Measurements from ENCODE around the gene EEFSEC. TPM values are rescaled to one million over a fixed set of nuclear protein-coding genes. Genes with fewer than 3 reads are reported as not detected.

Gene EEFSEC
- total RNA-seq, 1 donor from 2014 or later: 15.6 TPM

- DNase-seq (ENCODE audit: extremely low spot score, unreplicated experiment): peak; percentile 83
- H3K9me3 Mint-ChIP-seq (ENCODE audit: unreplicated experiment): no peaks in the 10 kb centered on the region
- no peak overlapping the region for H3K4me3 Mint-ChIP-seq (ENCODE audit: unreplicated experiment)
- H3K36me3 Mint-ChIP-seq (ENCODE audit: unreplicated experiment): peaks cover 3% of the 10 kb centered on the region
- peaks cover 8% of the 10 kb centered on the region for H3K4me1 Mint-ChIP-seq (ENCODE audit: unreplicated experiment)
- H3K27me3 Mint-ChIP-seq (ENCODE audit: unreplicated experiment): no peaks in the 10 kb centered on the region
- peak; percentile 62 for TF ChIP-seq CTCF (IDR thresholded peaks at IDR 0.05)
- H3K27ac Mint-ChIP-seq (ENCODE audit: unreplicated experiment): no peak overlapping the region
Observed at GRCh38 chr3:128322030-128323022, 169.0 kb downstream of the EEFSEC start.

GRCh38 chr3:128323206-128324081, 170.2 kb downstream of the EEFSEC start:
- no peak overlapping the region for H3K27ac Mint-ChIP-seq (ENCODE audit: unreplicated experiment)
- peaks cover 8% of the 10 kb centered on the region for H3K4me1 Mint-ChIP-seq (ENCODE audit: unreplicated experiment)
- no peaks in the 10 kb centered on the region for H3K27me3 Mint-ChIP-seq (ENCODE audit: unreplicated experiment)
- H3K9me3 Mint-ChIP-seq (ENCODE audit: unreplicated experiment): no peaks in the 10 kb centered on the region
- no peak overlapping the region for H3K4me3 Mint-ChIP-seq (ENCODE audit: unreplicated experiment)
- DNase-seq (ENCODE audit: extremely low spot score, unreplicated experiment): peak; percentile 80
- peaks cover 2% of the 10 kb centered on the region for H3K36me3 Mint-ChIP-seq (ENCODE audit: unreplicated experiment)
- TF ChIP-seq CTCF (IDR thresholded peaks at IDR 0.05): no peak

- TF ChIP-seq CTCF (IDR thresholded peaks at IDR 0.05): no peak
- DNase-seq (ENCODE audit: extremely low spot score, unreplicated experiment): peak; percentile 59
- Mint-ChIP-seq H3K27me3 (ENCODE audit: unreplicated experiment) (no peaks in the 10 kb centered on the region), H3K27ac (ENCODE audit: unreplicated experiment) (no peak overlapping the region), H3K36me3 (ENCODE audit: unreplicated experiment) (peaks cover 2% of the 10 kb centered on the region), H3K4me3 (ENCODE audit: unreplicated experiment) (no peak overlapping the region), H3K4me1 (ENCODE audit: unreplicated experiment) (peaks cover 8% of the 10 kb centered on the region), H3K9me3 (ENCODE audit: unreplicated experiment) (no peaks in the 10 kb centered on the region)
Observed at GRCh38 chr3:128324911-128325592, 171.8 kb downstream of the EEFSEC start.

- Mint-ChIP-seq H3K27ac (ENCODE audit: unreplicated experiment) (no peak overlapping the region), H3K4me1 (ENCODE audit: unreplicated experiment) (peaks cover 4% of the 10 kb centered on the region), H3K27me3 (ENCODE audit: unreplicated experiment) (no peaks in the 10 kb centered on the region), H3K36me3 (ENCODE audit: unreplicated experiment) (peaks cover 2% of the 10 kb centered on the region), H3K9me3 (ENCODE audit: unreplicated experiment) (no peaks in the 10 kb centered on the region), H3K4me3 (ENCODE audit: unreplicated experiment) (no peak overlapping the region)
- peak; percentile 13 for TF ChIP-seq CTCF (IDR thresholded peaks at IDR 0.05)
- peak; percentile 49 for DNase-seq (ENCODE audit: extremely low spot score, unreplicated experiment)
Observed at GRCh38 chr3:128326051-128326823, 173.0 kb downstream of the EEFSEC start.
